Erythroblast (primary cell): ENCODE data around the gene GNG4.

Source experiments
- GATA1 ChIP-seq: IDR thresholded peaks from 2 replicates; pipeline ENCODE4 v1.6.1; 2011; ENCODE audit warnings: low read depth, mild to moderate bottlenecking, control low read depth, low read length, moderate library complexity
- POLR2A ChIP-seq: IDR thresholded peaks from 2 replicates; pipeline ENCODE4 v1.6.1; 2011; ENCODE audit warnings: mild to moderate bottlenecking, low read length

- no peak for TF ChIP-seq POLR2A
- TF ChIP-seq GATA1: no peak
Measured at GRCh38 chr1:235625340-235625739, 24.2 kb downstream of the GNG4 start.
